SK-N-SH treated with all-trans-retinoic acid at 6 μM for 48 hours (cell line): ENCODE results near the gene ABCA3.

Source experiments
- BACH2 ChIP-seq: fragments of 250-450 bp; sonication (Bioruptor Pico); IDR thresholded peaks from 2 replicates; pipeline ENCODE4 v1.9.0; 2021; ENCODE audit warnings: mild to moderate bottlenecking, borderline replicate concordance
- GLIS3 ChIP-seq: fragments of 250-450 bp; sonication (Bioruptor Pico); IDR thresholded peaks from 2 replicates; pipeline ENCODE4 v1.5.0; 2020; ENCODE audit warnings: mild to moderate bottlenecking, moderate library complexity
- ISL1 ChIP-seq: fragments of 250-450 bp; sonication (Bioruptor Pico); IDR thresholded peaks from 2 replicates; pipeline ENCODE4 v2.1.2; 2022; ENCODE audit warnings: mild to moderate bottlenecking, moderate library complexity
- TCF4 ChIP-seq: fragments of 250-450 bp; sonication (Bioruptor Pico); IDR thresholded peaks from 2 replicates; pipeline ENCODE4 v1.8.0; 2021; ENCODE audit warnings: mild to moderate bottlenecking, moderate library complexity, borderline replicate concordance
- ZC3H10 ChIP-seq: fragments of 250-450 bp; sonication (Bioruptor Pico); IDR thresholded peaks from 2 replicates; pipeline ENCODE4 v1.5.1; 2021; ENCODE audit warnings: mild to moderate bottlenecking, moderate library complexity
- ZNF70 ChIP-seq: fragments of 450-650 bp; formaldehyde crosslinking; IDR thresholded peaks from 2 replicates; pipeline ENCODE4 v1.5.0; 2020; ENCODE audit warnings: mild to moderate bottlenecking, moderate library complexity
- TF ChIP-seq, protein P1 (sequence below): fragments of 250-450 bp; sonication (Bioruptor Pico); IDR thresholded peaks from 2 replicates; pipeline ENCODE4 v1.5.1; 2020; ENCODE audit warnings: low read depth, mild to moderate bottlenecking, moderate library complexity
- TF ChIP-seq, protein P2 (sequence below): fragments of 250-450 bp; sonication (Bioruptor Pico); IDR thresholded peaks from 2 replicates; pipeline ENCODE4 v1.8.0; 2021; ENCODE audit warnings: low read depth, mild to moderate bottlenecking, moderate library complexity, borderline replicate concordance

The ABCA3 gene

DNA sequence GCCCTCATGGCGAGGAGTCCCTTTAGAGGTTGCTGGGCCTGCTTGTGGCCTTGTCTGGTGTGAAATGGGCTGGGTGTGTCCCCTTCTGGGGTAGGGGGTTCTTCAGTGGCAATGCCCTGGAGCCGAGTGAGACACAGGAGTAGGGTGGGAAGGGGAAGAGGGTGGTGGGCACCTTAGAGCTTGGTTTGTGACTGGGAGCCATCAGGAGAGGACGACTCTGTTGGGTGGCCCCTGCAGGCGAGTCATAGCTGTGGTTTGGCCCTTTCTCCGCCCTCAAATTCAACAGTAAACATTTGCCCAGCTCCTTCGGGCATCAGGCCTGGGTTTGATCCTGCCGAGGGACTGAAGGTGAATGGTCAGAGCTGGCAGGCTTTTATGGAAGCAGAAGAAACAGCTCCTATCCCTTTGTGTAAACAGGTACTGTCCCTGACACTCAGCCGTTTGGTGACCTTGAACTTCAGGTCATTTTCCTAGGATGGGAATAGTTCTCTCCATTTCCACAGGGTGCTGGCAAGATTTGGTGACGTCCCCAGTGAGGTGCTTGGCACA, 114.2 kb downstream of the ABCA3 start (continued):
- TF ChIP-seq ZC3H10 (CRISPR knock-in tag), result no peak
- TF ChIP-seq BACH2, result no peak
- TF ChIP-seq ZNF70 (CRISPR knock-in tag), result no peak
- no peak for TF ChIP-seq GLIS3 (CRISPR knock-in tag)
- TF ChIP-seq, protein P1, sequence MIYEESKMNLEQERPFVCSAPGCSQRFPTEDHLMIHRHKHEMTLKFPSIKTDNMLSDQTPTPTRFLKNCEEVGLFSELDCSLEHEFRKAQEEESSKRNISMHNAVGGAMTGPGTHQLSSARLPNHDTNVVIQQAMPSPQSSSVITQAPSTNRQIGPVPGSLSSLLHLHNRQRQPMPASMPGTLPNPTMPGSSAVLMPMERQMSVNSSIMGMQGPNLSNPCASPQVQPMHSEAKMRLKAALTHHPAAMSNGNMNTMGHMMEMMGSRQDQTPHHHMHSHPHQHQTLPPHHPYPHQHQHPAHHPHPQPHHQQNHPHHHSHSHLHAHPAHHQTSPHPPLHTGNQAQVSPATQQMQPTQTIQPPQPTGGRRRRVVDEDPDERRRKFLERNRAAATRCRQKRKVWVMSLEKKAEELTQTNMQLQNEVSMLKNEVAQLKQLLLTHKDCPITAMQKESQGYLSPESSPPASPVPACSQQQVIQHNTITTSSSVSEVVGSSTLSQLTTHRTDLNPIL (CRISPR knock-in tag), result no peak
- no peak for TF ChIP-seq TCF4 (CRISPR knock-in tag)
- TF ChIP-seq ISL1 (CRISPR knock-in tag), result no peak
- TF ChIP-seq, protein P2, sequence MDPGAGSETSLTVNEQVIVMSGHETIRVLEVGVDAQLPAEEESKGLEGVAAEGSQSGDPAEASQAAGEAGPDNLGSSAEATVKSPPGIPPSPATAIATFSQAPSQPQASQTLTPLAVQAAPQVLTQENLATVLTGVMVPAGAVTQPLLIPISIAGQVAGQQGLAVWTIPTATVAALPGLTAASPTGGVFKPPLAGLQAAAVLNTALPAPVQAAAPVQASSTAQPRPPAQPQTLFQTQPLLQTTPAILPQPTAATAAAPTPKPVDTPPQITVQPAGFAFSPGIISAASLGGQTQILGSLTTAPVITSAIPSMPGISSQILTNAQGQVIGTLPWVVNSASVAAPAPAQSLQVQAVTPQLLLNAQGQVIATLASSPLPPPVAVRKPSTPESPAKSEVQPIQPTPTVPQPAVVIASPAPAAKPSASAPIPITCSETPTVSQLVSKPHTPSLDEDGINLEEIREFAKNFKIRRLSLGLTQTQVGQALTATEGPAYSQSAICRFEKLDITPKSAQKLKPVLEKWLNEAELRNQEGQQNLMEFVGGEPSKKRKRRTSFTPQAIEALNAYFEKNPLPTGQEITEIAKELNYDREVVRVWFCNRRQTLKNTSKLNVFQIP, result no peak
- TF ChIP-seq, all 23 proteins: peak for 0
